ENCODE measurements around the gene SORBS2. TPM values are rescaled to one million over a fixed set of nuclear protein-coding genes. Genes with fewer than 3 reads are reported as not detected.

Gene SORBS2
- total RNA-seq, 1 experiment from 2014 or later = 44.5 TPM

DNA sequence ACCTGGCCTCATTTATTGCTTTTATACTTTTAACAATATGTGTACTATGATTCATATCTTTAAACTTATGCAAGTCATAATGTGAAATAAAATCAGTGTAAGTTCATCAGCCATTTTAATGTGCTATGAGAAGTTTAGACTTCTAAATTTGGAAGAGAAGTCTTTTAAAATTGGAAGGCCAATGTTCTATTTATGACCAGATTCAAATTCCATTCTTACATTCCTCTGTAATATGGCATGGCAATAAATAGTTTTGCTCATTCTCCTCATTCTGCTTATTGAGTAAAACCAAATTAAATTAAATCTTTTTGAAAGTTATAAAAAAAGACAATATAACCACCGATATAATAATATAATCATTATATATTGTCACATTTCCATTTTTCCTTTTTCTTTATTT lies 126.2 kb downstream of the SORBS2 start (continued):
- TF ChIP-seq, protein P1, sequence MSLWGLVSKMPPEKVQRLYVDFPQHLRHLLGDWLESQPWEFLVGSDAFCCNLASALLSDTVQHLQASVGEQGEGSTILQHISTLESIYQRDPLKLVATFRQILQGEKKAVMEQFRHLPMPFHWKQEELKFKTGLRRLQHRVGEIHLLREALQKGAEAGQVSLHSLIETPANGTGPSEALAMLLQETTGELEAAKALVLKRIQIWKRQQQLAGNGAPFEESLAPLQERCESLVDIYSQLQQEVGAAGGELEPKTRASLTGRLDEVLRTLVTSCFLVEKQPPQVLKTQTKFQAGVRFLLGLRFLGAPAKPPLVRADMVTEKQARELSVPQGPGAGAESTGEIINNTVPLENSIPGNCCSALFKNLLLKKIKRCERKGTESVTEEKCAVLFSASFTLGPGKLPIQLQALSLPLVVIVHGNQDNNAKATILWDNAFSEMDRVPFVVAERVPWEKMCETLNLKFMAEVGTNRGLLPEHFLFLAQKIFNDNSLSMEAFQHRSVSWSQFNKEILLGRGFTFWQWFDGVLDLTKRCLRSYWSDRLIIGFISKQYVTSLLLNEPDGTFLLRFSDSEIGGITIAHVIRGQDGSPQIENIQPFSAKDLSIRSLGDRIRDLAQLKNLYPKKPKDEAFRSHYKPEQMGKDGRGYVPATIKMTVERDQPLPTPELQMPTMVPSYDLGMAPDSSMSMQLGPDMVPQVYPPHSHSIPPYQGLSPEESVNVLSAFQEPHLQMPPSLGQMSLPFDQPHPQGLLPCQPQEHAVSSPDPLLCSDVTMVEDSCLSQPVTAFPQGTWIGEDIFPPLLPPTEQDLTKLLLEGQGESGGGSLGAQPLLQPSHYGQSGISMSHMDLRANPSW (CRISPR knock-in tag; conservative IDR thresholded peaks at IDR 0.05; ENCODE audit: low read depth) = no peak

DNA sequence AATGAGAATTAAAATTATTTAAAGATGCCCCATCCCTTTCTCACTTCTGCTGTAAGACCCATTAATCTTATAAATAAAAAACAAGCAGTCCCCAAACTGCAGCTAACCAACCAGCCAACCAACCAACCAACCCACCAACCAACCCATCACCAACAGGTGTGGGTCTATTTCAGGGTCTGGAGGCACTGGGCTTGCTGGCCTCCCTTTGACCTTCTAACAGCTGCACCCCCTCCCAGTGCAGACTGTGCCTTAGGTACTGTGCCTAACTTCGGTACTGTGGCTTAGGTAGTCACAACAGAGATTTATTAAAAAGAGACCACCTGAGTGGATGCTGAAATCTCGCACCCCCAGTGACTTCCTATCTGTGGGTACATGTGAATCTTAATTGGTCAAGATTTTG lies 128.1 kb downstream of the SORBS2 start:
- ChIA-PET CTCF (no interaction called here), POLR2A (no interaction called here)
- no peaks in the 10 kb centered on the region for H3K9me3 Mint-ChIP-seq
- no peak for TF ChIP-seq PRRX2 (CRISPR knock-in tag; IDR thresholded peaks at IDR 0.05)
- H3K4me3 Mint-ChIP-seq = no peak overlapping the region
- H3K27ac Mint-ChIP-seq = no peak overlapping the region
- no peaks in the 10 kb centered on the region for H3K36me3 Mint-ChIP-seq
- peaks cover 18% of the 10 kb centered on the region for H3K4me1 Mint-ChIP-seq
- H3K27me3 Mint-ChIP-seq (ENCODE audit: low read depth) = no peaks in the 10 kb centered on the region
- ATAC-seq (no peak), DNase-seq (ENCODE audit: low spot score) (no peak)

DNA sequence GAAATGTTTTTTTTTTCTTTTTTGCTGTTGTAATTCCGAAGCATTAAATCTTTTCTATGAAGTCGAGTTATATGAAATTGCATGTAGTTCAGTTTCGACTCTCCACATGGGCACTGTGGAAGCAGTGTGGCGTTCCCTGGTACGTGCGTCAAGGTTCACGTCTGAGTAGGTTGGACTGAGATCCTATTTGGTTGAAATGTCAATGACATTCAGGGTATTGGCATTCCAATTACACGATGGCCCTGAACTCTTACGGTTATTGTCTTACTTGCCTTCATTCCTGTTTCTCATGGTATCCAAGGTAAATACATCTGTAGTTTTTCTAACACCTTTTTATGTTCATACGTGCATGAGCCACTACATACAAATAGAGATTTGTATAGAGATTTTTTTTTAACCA lies 128.8 kb downstream of the SORBS2 start:
- no peak for DNase-seq (ENCODE audit: low spot score)
- Mint-ChIP-seq H3K9me3 (no peaks in the 10 kb centered on the region), H3K36me3 (no peaks in the 10 kb centered on the region), H3K4me1 (peaks cover 18% of the 10 kb centered on the region), H3K4me3 (no peak overlapping the region), H3K27me3 (ENCODE audit: low read depth) (no peaks in the 10 kb centered on the region), H3K27ac (no peak overlapping the region)
- ChIA-PET CTCF (no interaction called here), POLR2A (no interaction called here)
- TF ChIP-seq SMAD3 (CRISPR knock-in tag; IDR thresholded peaks at IDR 0.05; ENCODE audit: borderline replicate concordance) (no peak), FOXP1 (CRISPR knock-in tag; IDR thresholded peaks at IDR 0.05; ENCODE audit: borderline replicate concordance) (no peak)
- ATAC-seq = no peak

DNA sequence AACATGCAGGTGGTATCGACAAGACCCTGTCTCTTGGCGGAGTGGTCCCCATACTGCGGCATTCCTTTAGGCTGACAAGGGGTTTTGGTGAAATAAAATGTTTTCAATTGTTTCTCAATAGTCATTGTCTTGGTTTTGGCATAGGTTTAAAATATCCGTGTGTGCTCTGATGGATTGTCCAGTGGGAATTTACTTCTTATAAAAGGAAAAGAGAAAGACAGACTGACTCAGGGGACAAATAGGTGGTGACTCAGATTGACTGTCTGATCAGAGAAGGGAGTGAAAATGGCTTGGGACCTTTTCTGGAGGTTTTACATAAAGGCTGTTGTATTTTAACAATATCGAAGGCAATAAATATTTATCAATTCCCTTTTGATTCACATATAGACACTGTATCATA lies 129.8 kb downstream of the SORBS2 start:
- ATAC-seq = no peak
- Mint-ChIP-seq H3K27ac (no peak overlapping the region), H3K27me3 (ENCODE audit: low read depth) (no peaks in the 10 kb centered on the region), H3K4me1 (peaks cover 18% of the 10 kb centered on the region), H3K9me3 (peaks cover 3% of the 10 kb centered on the region; the same call in 1 of the 2 replicates), H3K36me3 (peaks cover 3% of the 10 kb centered on the region), H3K4me3 (no peak overlapping the region)
- ChIA-PET CTCF (interaction anchor here (0.5 kb wide), 1 partner anchor 48 kb away, joined by 4 read pairs; no protein-coding TSS in a partner anchor), POLR2A (no interaction called here)
- no peak for DNase-seq (ENCODE audit: low spot score)
- TF ChIP-seq, protein P2, sequence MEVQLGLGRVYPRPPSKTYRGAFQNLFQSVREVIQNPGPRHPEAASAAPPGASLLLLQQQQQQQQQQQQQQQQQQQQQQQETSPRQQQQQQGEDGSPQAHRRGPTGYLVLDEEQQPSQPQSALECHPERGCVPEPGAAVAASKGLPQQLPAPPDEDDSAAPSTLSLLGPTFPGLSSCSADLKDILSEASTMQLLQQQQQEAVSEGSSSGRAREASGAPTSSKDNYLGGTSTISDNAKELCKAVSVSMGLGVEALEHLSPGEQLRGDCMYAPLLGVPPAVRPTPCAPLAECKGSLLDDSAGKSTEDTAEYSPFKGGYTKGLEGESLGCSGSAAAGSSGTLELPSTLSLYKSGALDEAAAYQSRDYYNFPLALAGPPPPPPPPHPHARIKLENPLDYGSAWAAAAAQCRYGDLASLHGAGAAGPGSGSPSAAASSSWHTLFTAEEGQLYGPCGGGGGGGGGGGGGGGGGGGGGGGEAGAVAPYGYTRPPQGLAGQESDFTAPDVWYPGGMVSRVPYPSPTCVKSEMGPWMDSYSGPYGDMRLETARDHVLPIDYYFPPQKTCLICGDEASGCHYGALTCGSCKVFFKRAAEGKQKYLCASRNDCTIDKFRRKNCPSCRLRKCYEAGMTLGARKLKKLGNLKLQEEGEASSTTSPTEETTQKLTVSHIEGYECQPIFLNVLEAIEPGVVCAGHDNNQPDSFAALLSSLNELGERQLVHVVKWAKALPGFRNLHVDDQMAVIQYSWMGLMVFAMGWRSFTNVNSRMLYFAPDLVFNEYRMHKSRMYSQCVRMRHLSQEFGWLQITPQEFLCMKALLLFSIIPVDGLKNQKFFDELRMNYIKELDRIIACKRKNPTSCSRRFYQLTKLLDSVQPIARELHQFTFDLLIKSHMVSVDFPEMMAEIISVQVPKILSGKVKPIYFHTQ (CRISPR knock-in tag; IDR thresholded peaks at IDR 0.05) = no peak
- no peak for TF ChIP-seq PRRX2 (CRISPR knock-in tag; IDR thresholded peaks at IDR 0.05)
- TF ChIP-seq, protein P3, sequence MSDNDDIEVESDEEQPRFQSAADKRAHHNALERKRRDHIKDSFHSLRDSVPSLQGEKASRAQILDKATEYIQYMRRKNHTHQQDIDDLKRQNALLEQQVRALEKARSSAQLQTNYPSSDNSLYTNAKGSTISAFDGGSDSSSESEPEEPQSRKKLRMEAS (CRISPR knock-in tag; IDR thresholded peaks at IDR 0.05) = no peak
- TF ChIP-seq, protein P4, sequence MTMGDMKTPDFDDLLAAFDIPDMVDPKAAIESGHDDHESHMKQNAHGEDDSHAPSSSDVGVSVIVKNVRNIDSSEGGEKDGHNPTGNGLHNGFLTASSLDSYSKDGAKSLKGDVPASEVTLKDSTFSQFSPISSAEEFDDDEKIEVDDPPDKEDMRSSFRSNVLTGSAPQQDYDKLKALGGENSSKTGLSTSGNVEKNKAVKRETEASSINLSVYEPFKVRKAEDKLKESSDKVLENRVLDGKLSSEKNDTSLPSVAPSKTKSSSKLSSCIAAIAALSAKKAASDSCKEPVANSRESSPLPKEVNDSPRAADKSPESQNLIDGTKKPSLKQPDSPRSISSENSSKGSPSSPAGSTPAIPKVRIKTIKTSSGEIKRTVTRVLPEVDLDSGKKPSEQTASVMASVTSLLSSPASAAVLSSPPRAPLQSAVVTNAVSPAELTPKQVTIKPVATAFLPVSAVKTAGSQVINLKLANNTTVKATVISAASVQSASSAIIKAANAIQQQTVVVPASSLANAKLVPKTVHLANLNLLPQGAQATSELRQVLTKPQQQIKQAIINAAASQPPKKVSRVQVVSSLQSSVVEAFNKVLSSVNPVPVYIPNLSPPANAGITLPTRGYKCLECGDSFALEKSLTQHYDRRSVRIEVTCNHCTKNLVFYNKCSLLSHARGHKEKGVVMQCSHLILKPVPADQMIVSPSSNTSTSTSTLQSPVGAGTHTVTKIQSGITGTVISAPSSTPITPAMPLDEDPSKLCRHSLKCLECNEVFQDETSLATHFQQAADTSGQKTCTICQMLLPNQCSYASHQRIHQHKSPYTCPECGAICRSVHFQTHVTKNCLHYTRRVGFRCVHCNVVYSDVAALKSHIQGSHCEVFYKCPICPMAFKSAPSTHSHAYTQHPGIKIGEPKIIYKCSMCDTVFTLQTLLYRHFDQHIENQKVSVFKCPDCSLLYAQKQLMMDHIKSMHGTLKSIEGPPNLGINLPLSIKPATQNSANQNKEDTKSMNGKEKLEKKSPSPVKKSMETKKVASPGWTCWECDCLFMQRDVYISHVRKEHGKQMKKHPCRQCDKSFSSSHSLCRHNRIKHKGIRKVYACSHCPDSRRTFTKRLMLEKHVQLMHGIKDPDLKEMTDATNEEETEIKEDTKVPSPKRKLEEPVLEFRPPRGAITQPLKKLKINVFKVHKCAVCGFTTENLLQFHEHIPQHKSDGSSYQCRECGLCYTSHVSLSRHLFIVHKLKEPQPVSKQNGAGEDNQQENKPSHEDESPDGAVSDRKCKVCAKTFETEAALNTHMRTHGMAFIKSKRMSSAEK (CRISPR knock-in tag; IDR thresholded peaks at IDR 0.05; ENCODE audit: borderline replicate concordance) = no peak
- TF ChIP-seq, protein P1 (CRISPR knock-in tag; conservative IDR thresholded peaks at IDR 0.05; ENCODE audit: low read depth) = no peak
- TF ChIP-seq, protein P5, sequence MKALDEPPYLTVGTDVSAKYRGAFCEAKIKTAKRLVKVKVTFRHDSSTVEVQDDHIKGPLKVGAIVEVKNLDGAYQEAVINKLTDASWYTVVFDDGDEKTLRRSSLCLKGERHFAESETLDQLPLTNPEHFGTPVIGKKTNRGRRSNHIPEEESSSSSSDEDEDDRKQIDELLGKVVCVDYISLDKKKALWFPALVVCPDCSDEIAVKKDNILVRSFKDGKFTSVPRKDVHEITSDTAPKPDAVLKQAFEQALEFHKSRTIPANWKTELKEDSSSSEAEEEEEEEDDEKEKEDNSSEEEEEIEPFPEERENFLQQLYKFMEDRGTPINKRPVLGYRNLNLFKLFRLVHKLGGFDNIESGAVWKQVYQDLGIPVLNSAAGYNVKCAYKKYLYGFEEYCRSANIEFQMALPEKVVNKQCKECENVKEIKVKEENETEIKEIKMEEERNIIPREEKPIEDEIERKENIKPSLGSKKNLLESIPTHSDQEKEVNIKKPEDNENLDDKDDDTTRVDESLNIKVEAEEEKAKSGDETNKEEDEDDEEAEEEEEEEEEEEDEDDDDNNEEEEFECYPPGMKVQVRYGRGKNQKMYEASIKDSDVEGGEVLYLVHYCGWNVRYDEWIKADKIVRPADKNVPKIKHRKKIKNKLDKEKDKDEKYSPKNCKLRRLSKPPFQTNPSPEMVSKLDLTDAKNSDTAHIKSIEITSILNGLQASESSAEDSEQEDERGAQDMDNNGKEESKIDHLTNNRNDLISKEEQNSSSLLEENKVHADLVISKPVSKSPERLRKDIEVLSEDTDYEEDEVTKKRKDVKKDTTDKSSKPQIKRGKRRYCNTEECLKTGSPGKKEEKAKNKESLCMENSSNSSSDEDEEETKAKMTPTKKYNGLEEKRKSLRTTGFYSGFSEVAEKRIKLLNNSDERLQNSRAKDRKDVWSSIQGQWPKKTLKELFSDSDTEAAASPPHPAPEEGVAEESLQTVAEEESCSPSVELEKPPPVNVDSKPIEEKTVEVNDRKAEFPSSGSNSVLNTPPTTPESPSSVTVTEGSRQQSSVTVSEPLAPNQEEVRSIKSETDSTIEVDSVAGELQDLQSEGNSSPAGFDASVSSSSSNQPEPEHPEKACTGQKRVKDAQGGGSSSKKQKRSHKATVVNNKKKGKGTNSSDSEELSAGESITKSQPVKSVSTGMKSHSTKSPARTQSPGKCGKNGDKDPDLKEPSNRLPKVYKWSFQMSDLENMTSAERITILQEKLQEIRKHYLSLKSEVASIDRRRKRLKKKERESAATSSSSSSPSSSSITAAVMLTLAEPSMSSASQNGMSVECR (CRISPR knock-in tag; IDR thresholded peaks at IDR 0.05; ENCODE audit: borderline replicate concordance) = no peak
- TF ChIP-seq ZNF121 (CRISPR knock-in tag; IDR thresholded peaks at IDR 0.05) = no peak

Measured in WTC11 (cell line).